ENCODE results near the gene SRCIN1. TPM values are rescaled to one million over a fixed set of nuclear protein-coding genes. Genes with fewer than 3 reads are reported as not detected.

SRCIN1 gene
- total RNA-seq, 4 donors from 2014 or later, result 0.24 TPM; not detected in 3

- no peak for ATAC-seq
- intact Hi-C loops (cut with DNase I; ENCODE audit: low total_unique reads) (no loop called here), in situ Hi-C loops (cut with MboI; ENCODE audit: low sequenced_read_pairs in 4 of 4) (no loop called here)
- DNase-seq, result no peak
- Histone ChIP-seq H3K4me1 (no peaks in the 10 kb centered on the region), H3K27me3 (peaks cover 0 to 29% (median 11%) of the 10 kb centered on the region in 3 donors), H3K9me3 (no peaks in the 10 kb centered on the region), H3K36me3 (no peaks in the 10 kb centered on the region), H3K4me3 (no peak overlapping the region), H3K27ac (no peak overlapping the region)
- TF ChIP-seq POLR2A (IDR thresholded peaks at IDR 0.05), result no peak
- TF ChIP-seq, protein P1, sequence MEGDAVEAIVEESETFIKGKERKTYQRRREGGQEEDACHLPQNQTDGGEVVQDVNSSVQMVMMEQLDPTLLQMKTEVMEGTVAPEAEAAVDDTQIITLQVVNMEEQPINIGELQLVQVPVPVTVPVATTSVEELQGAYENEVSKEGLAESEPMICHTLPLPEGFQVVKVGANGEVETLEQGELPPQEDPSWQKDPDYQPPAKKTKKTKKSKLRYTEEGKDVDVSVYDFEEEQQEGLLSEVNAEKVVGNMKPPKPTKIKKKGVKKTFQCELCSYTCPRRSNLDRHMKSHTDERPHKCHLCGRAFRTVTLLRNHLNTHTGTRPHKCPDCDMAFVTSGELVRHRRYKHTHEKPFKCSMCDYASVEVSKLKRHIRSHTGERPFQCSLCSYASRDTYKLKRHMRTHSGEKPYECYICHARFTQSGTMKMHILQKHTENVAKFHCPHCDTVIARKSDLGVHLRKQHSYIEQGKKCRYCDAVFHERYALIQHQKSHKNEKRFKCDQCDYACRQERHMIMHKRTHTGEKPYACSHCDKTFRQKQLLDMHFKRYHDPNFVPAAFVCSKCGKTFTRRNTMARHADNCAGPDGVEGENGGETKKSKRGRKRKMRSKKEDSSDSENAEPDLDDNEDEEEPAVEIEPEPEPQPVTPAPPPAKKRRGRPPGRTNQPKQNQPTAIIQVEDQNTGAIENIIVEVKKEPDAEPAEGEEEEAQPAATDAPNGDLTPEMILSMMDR (IDR thresholded peaks at IDR 0.05 in 4 of 5, conservative IDR thresholded peaks at IDR 0.05 in 1 of 5), result no peak
Observed at GRCh38 chr17:38620551-38621277, 15.0 kb upstream of the SRCIN1 start.

GRCh38 chr17:38619937-38620550, 14.3 kb upstream of the SRCIN1 start:
- intact Hi-C loops (cut with DNase I; ENCODE audit: low total_unique reads), result no loop called here
- H3K4me3 ChIP-seq, result no peak overlapping the region
- peaks cover 0 to 28% (median 11%) of the 10 kb centered on the region in 3 donors for H3K27me3 ChIP-seq
- H3K27ac ChIP-seq, result no peak overlapping the region
- H3K9me3 ChIP-seq, result no peaks in the 10 kb centered on the region
- no peaks in the 10 kb centered on the region for H3K4me1 ChIP-seq
- in situ Hi-C loops (cut with MboI; ENCODE audit: low sequenced_read_pairs in 4 of 4), result no loop called here
- no peaks in the 10 kb centered on the region for H3K36me3 ChIP-seq
- ATAC-seq (no peak), DNase-seq (no peak)
- TF ChIP-seq, protein P1 (IDR thresholded peaks at IDR 0.05 in 4 of 5, conservative IDR thresholded peaks at IDR 0.05 in 1 of 5), result no peak
- no peak for TF ChIP-seq POLR2A (IDR thresholded peaks at IDR 0.05)

- TF ChIP-seq POLR2A (IDR thresholded peaks at IDR 0.05), result no peak
- TF ChIP-seq, protein P1 (IDR thresholded peaks at IDR 0.05 in 4 of 5, conservative IDR thresholded peaks at IDR 0.05 in 1 of 5), result no peak
- H3K27me3 ChIP-seq, result peaks cover 0 to 23% (median 11%) of the 10 kb centered on the region in 3 donors
- intact Hi-C loops (cut with DNase I; ENCODE audit: low total_unique reads), result no loop called here
- no peaks in the 10 kb centered on the region for H3K36me3 ChIP-seq
- in situ Hi-C loops (cut with MboI; ENCODE audit: low sequenced_read_pairs in 4 of 4), result no loop called here
- no peaks in the 10 kb centered on the region for H3K9me3 ChIP-seq
- H3K4me3 ChIP-seq, result no peak overlapping the region
- ATAC-seq, result no peak
- no peak for DNase-seq
- H3K4me1 ChIP-seq, result no peaks in the 10 kb centered on the region
- no peak overlapping the region for H3K27ac ChIP-seq
Observed at GRCh38 chr17:38619451-38619795, 13.7 kb upstream of the SRCIN1 start.

- DNase-seq, result no peak
Observed at GRCh38 chr17:38617967-38618760, 12.4 kb upstream of the SRCIN1 start.

More at GRCh38 chr17:38617967-38618760, 12.4 kb upstream of the SRCIN1 start:
- no peak overlapping the region for H3K4me3 ChIP-seq
- H3K9me3 ChIP-seq, result no peaks in the 10 kb centered on the region
- no peak overlapping the region for H3K27ac ChIP-seq
- intact Hi-C loops (cut with DNase I; ENCODE audit: low total_unique reads), result no loop called here
- peaks cover 0 to 23% (median 8%) of the 10 kb centered on the region in 3 donors for H3K27me3 ChIP-seq
- TF ChIP-seq POLR2A (IDR thresholded peaks at IDR 0.05), result no peak
- TF ChIP-seq, protein P1 (IDR thresholded peaks at IDR 0.05 in 4 of 5, conservative IDR thresholded peaks at IDR 0.05 in 1 of 5), result no peak
- no peaks in the 10 kb centered on the region for H3K36me3 ChIP-seq
- H3K4me1 ChIP-seq, result no peaks in the 10 kb centered on the region
- ATAC-seq, result no peak
- in situ Hi-C loops (cut with MboI; ENCODE audit: low sequenced_read_pairs in 4 of 4), result no loop called here

Data from gastrocnemius medialis (tissue), 4 donors.